Epidermal melanocyte (primary cell): ENCODE results near the gene FTO.
"Not testable (repeated sequence)": the region's sequence is repeated elsewhere in the genome, so short reads cannot be mapped to it uniquely, and the experiment has no call there.

ENCODE experiments used
- DNase-seq: peaks from one replicate; pipeline ENCODE4 v3.0.0; 2011; ENCODE audit warnings: low spot score; ENCODE audit not compliant: insufficient read length

Gene FTO

DNA sequence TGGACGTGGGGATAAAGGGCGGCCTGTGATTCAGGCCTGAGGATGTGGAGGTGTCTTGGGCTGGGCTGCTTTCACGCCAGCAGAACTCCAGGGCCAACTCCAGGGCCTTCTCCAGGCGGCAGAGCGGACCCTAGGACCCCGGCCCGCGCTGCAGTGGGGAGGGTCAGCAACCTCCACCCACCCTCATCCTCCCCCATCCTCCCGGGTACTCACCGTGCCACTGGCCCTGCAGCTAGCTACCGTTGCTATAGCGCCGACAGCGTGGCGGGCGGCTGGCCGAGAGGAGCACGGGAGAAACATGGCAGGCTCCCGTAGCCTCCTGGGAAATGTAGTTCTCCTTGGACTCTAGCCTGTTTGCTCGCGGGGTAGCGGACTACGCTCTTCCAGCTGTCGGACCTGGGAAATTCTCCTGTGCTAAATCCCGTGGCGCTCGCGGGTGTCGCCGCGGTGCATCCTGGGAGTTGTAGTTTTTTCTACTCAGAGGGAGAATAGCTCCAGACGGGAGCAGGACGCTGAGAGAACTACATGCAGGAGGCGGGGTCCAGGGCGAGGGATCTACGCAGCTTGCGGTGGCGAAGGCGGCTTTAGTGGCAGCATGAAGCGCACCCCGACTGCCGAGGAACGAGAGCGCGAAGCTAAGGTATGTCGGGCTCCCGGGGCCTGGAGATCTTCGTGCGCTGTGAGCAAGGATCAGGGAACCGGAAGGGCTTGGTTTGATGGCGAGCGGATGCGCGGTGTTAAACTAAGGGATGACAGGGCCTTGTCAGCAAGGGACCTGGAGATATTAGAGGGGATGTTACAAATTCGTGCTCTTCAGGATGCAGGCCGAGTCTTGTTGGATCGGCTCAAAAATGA is at the start of gene FTO, which contains the start of gene RPGRIP1L:
Gene FTO (plus strand): TSS at position 567 of the 855 bp plus-strand sequence.
Gene RPGRIP1L (minus strand): TSS at position 270 of the 855 bp plus-strand sequence. CDS start 3,136 bp downstream, outside the sequence.
- DNase-seq: peak; percentile 99

DNA sequence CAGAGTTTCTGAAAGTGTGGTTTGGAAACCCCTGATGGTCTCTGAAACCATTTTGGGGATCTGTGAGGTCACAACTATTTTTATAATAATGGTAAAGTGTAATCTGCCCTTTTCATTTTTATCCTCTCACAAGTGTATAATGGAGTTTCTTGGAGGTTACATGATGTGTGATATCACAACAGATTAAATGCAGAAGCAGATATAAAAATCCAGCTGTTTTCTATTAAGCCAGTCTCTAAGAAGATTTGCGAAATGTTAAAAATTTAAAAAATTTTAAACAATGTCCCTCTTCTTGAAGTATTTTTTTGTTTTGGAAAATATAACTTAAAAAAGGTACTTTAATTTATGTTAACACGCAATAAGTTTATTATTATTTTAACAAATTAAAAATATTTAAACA is 49.0 kb upstream of the FTO start:
- no peak for DNase-seq

DNA sequence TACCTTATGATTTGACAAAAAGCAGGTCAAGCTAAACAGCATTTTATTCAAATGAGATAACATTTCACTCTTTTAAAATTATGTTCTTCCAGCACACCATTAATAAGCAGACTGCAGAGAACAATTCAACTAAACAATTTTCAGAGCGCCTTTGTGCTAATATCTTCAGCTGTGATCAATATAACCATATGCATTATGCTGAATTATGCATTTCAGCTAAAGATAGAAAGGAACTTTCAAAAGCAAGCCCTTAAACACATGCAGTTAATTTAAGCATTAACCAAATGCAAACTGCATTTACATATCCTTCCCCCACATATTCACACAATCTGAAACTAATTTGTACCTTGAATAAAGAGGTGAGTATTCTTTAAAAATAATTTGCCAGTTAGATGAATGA is 41.9 kb upstream of the FTO start:
- DNase-seq: no peak

DNA sequence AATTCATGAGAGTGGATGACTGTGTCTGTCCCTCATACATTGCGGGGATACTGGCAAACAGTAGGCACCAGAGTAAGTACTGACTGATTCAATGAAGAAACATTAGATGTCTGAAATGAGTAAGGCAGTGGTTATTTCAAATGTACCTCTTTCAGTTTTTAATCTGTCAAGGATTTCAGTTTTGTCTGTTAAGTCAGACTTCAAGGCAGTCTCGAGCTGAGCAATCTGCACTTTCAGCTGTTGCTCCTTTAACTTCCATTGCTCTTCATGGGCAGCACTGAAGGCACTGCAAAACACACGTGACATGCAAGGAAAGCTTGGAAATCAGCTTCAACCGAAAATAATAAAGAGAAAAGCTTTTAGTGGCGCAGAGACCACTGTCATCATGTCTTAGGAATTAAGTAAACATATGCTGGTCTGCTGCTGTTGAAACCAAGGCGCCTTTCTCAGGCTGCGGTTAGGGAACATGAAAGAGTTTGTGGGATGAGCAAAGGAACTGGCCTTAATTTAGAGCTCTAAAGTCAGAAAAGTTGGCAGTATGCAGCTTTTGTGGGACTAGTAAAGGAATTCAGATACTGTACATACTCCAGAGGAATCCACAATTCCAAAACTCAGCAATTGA is 39.1 kb upstream of the FTO start:
- DNase-seq: peak; percentile 19

DNA sequence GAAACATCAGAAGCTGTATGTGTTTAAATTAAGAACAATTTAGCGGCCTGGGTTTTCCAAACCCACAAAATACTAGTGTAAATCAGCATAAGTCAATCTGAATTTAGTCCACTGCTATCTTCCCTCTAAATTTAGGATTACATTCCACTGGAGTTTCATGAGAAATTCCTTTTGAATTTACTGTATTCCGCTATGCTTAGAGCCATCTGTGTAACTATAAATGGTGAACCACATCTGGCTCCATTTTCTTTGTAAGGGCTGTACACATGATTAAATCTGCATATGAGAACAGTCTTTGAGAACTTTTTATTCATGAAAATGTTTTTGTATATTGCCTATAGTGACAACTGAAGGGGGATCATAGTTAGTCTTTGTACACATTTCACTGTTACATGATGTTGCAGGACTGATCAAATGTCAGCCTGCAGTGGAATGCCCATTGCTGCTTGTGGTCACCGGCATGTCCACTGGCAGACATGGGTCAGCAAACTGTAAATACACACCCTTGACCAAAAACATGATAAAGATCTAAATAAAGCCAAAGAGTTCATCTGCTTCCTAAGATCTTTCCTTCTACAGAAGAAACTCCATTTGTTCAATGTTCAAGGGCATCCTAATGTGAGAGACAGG is 37.1 kb upstream of the FTO start:
- DNase-seq: no peak

DNA sequence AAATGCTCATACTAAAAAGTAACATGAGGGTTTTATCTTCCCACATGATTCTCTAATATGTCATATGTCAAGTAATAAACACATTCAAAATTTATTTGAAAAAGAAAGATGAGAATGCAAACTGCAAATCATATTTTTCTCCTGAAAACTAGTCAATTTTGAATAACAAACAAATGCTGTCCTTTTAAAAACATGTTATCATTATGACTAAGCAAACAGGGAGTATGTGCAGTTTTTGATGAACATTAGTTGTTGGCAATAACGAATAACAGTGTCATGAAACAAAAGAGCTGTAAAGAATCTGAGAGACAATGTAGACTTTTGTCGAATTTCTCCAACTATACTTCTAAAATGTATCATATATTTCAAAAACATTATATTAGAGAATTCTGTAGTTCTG is 35.1 kb upstream of the FTO start:
- no peak for DNase-seq

DNA sequence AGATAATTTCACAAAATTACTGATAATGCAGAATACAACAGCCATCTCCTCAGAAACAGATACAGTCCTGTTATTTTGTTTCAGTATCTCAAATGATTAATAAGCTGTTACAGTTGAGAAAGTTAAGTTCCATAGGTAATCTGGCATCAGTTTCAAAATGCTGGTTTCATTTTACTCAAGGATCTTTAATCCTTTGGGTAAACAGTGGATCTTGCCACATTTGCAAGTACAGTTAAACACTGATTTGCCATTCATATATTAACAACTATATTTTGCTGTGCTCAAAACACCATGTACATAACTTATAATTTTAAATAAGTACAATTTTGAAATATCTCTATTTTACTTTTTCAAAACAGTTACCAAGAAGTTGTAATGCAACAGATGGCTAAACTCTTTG is 31.5 kb upstream of the FTO start:
- no peak for DNase-seq

DNA sequence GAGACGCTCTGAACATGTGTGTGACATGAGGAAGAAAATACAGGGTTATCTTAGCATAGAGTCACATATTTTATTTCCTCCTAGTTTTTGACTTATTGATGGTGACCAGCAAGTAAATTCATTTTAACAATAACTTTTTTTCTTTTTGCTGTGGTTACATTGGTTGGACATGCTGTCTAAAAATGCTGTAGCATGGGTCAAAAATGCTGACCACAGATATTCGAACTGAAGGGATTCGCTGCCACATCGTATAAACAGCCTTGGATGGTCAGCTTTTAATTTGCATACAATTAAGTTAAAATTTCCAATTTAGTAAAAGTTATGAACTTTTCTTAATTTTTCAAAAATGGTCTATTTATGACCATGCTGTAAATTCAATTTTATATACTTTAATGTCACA is 30.8 kb upstream of the FTO start:
- no peak for DNase-seq

DNA sequence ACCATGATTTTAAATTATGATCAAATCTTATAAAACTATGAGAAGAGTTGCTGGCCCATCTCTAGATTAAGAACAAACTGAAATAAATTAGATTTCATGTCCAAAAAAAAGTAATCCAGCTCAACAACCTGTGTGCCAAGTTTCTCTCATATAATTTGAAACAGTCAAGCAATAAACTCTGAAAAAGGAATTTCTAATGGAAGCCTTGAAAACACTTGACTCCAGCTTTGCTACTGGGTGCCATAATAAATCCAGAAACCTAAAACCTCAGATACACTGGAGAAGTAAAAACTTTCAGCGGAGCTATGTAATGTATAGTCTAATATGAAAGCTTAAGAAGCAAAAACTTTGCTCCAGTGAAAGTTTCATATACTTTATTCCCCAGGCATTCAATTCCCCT is 25.8 kb upstream of the FTO start:
- DNase-seq: no peak

DNA sequence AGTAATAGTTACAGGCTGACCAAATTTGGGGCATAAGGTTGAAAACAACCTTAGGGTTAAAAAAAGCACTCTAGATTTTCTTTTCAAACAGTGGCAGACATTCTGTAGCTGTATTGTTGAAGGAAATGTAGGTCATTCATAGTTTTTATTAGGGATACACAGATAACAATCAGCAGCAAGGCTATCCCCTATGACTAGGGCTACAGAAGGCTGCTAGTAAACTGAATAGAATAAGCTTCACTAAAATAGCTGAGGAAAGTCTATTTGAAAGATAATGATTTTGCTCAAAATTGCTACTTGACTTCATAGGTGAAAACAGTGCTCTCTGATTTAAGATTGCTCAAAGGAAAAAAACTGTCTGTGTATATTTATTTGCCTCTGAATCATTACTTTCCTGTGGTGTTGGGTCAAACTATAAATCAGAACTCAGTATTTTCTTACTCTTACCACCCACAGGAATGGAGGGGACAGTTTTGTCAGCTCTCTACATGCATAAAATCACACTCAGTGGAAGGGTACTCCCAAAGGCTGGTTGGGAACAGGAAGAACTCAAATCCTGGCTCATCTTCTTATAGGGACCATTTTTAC is 25.1 kb upstream of the FTO start:
- DNase-seq: no peak

DNA sequence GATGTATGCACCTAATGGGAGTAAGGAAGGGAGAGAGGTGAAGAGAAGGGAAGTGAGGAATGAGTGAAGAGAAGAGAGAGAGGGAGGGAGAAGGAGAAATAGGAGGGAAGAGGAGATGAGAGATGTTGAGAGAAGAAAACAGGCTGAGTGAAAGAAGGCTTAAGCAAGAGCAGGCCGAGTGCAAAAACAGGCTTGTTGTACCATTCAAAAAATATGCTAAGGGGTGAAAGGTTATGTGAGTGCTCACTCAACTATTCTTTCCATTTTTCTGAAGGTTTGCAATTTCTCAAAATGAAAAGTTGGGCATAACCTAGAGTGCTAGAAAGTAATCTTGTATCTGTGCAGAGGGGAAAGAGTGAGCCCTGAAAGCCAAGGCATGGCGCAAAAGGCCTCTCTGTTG is 23.2 kb upstream of the FTO start:
- no peak for DNase-seq

DNA sequence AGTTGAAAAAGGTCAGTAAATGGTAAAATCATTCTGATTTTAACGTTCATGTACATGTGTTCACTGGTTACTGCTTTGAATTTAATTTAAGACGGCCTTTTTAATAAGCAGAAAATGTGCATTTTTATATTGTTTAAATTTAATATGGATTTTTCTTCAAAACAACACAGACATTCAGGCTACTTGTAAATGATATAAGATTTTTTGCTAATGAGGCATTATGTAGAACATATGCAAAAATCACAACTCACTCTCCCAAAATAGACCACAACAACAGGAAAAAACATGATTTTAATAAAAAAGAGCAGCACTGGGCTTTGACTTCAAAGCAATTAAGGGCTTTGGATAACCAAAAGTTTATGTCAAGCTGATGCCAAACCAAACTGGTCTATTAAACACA is 22.6 kb upstream of the FTO start:
- DNase-seq: no peak

DNA sequence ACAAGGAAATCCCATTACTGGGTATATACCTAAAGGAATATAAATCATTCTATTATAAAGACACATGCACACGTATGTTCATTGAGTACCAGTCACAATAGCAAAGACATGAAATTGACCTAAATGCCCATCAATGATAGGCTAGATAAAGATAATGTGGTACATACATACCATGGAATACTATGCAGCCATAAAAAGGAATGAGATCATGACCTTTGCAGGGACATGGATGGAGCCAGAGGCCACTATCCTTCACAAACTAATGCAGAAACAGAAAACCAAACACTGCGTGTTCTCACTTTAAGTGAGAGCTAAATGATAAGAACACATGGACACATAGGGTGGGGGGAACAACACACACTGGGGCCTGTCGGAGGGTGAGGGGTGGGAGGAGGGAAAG is 18.6 kb upstream of the FTO start:
- DNase-seq: not testable (repeated sequence)

DNA sequence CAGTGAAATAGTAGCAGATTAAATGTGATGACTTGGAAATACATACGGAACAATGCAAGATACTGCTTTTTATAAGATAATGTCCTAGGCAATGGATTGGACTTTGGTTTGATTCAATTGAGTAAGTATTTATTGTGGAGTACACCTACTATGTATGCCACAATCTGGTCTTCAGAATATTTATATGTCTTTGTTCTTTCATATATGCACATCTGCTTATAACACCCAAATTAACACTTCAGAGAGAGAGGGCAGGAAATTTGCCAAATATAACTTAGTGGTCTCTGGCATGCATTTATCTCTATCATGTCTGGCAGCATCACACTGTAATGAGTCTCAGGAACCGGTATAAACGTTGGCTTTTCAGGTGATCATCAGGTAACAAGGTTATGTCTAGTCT is 17.2 kb upstream of the FTO start:
- no peak for DNase-seq

DNA sequence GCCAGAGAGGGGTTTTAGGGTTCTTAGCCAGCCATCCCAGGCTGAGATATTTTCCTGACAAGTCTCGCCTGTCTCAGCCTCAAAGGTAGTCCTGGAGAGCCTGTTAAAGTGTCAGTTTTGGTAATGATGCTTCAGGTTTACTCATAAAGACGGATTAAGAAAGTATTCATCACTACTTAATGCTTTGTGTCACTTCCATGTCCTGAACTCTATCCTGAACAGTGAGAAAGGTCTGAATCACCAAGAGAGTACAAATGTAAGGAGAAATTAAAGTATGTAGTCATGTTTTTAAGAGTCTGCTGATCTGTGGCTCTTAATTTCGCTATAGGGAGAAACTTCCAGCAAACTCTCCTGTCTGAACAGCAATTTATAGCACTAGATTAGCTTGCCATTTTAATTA is 14.3 kb upstream of the FTO start:
- DNase-seq: no peak

DNA sequence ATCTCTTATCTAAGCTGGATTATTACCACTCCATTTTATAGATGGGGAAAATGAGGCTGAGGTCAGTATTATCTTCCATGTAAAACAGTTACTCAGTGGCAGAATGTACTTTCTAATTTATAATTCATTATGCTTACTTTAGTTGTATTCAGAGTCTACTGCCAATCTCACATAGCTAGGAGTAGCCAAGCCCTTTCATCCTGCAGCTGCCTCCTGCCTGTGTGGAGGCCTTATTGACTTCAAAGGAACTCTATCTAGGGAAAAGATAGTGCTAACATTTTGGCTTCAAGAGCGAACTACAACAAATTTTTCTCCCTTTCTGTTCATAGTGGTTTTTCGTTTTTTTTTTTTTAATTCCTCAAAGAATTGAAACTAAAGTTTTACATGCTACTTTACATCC is 13.2 kb upstream of the FTO start:
- no peak for DNase-seq

DNA sequence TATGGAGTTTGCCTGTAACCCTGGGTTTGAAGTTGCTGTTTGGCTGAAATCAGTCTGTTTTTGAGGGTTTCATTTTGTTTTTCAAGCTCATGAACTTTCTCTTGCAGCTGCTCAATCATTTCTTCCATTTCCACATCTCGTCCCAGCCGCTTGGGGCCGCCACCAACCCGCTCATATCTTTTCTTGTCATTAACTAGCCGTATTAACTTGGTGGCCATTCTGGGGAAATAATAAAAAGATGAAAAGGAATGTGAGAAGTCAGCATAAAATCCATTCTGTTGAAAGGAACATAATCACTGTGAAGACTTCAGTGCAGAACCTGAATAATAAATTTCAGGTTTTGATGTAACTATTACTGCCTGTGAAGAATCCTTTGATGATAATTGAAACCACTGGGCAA is 11.8 kb upstream of the FTO start:
- DNase-seq: no peak

DNA sequence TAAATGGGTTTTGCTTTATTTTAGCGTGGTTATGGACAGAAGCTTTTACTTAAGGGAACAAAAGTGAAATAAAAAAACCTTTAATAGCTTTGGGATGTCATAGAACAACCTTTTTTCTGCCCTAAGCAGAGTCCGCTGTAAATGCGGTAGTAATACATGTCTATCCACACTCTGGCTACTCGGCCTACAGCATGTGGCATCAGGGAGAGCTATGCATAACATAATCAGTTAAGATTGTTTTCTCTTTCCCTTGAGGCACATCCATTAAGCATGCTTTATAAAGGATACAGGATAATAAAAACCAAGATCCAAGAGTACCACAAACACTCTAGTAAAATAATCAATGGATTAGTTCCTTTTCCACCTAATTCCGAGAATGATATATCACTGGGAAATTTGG is 10.6 kb upstream of the FTO start:
- DNase-seq: no peak

DNA sequence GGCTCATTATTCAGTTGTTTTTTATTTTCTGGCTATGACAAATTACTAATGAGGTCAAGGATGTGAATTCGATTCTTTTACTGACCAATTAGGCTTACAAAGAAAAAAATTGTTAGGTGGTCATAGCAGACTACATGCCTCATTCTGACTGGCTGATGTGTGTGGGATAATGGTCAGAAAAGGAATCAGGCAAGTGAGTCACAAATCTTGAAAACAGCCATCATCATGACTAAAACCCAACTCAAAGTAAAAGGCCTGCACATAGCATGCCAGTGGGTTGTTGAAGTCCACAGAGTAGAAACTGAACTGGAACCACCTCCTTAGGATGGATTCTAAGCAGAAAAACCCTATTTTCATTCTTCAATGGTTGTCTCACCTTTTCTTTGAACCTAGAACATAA is 8.9 kb upstream of the FTO start:
- DNase-seq: no peak

DNA sequence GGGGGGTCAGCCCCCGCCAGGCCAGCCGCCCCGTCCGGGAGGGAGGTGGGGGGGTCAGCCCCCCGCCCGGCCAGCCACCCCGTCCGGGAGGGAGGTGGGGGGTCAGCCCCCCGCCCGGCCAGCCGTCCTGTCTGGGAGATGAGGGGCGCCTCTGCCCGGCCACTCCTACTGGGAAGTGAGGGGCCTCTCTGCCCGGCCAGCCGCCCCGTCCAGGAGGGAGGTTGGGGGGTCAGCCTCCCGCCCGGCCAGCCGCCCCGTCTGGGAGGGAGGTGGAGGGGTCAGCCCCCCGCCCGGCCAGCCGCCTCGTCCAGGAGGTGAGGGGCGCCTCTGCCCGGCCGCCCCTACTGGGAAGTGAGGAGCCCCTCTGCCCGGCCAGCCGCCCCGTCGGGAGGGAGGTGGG is 5.7 kb upstream of the FTO start:
- not testable (repeated sequence) for DNase-seq

DNA sequence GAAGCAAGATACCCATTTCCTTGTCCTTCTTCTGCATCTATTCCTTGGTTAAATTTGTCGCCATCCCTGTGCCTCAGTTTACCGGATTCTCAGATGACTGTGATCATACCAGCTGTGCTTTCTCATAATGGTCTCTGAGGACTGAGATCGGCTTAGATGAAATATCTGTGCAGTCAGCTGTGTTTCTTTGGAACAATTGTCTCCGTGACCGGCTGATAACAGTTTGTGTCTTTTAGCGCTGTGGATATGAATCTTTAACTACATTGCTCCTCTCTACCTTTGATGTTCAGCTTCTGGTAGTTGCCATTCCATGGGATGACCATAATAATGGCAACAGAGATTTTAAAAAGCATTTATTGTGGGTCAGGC is 473 bp downstream of the FTO start:
- DNase-seq: no peak

DNA sequence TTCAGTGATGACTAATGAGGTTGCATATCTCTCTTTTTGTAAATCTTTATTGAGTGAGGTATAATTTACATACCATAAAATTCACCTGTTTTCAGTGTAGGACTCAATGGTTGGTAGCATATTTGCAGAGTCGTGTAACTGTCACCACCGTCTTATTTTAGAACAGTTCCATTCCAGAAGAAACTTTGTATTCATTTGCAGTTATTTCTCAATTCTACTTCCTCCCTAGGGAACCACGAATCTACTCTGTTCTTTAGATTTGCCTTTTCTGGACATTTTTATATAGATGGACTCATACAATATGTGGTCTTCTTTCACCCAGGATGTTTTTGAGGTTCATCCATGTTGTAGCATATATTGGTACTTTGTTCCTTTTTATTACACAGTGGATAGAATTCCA is 3.7 kb downstream of the FTO start:
- no peak for DNase-seq
